HEK293 (cell line): ENCODE data around the gene HK2.

Source experiments
- CTCF ChIA-PET: fragments of 350-600 bp; formaldehyde crosslinking; extraction: SDS; loops from one replicate; lab custom pipeline; 2021; ENCODE audit warnings: antibody characterized with exemption; lab: Yijun Ruan, JAX
- POLR2A ChIA-PET: fragments of 300-600 bp; formaldehyde crosslinking; extraction: SDS; loops from one replicate; lab custom pipeline; 2020; ENCODE audit warnings: antibody characterized with exemption, inconsistent platforms; lab: Yijun Ruan, JAX
- H3K27ac ChIP-seq: fragments of 200-500 bp; sonication (Bioruptor generic); 2 replicates; pipeline ENCODE4 v1.5.1; 2014; ENCODE audit warnings: low read depth, low read length, control low read depth, inconsistent platforms; ENCODE audit errors: extremely low read depth
- H3K36me3 ChIP-seq, 2 experiments: fragments of 200-500 bp in 1 of 2; sonication (Bioruptor generic) in 1 of 2; 1 replicate in 1 of 2; 2 replicates in 1 of 2; pipeline ENCODE4 v1.5.1; 2014 to 2017; ENCODE audit warnings: inconsistent platforms in 2 of 2, low read length in 2 of 2; ENCODE audit not compliant: control insufficient read depth in 2 of 2, insufficient read depth in 1 of 2
- H3K4me1 ChIP-seq: fragments of 200-500 bp; sonication (Bioruptor generic); 2 replicates; pipeline ENCODE4 v1.5.1; 2014; ENCODE audit warnings: mild to moderate bottlenecking, low read length, inconsistent platforms; ENCODE audit not compliant: control insufficient read depth, insufficient read depth
- H3K4me3 ChIP-seq: 2 replicates; pipeline ENCODE4 v1.5.1; 2011; ENCODE audit warnings: low read depth, mild to moderate bottlenecking, control low read depth, low read length, moderate library complexity
- H3K9me3 ChIP-seq: fragments of 200-500 bp; sonication (Bioruptor generic); 2 replicates; pipeline ENCODE4 v1.5.1; 2014; ENCODE audit warnings: low read depth, low read length, inconsistent platforms; ENCODE audit not compliant: control insufficient read depth, insufficient read depth
- KLF17 ChIP-seq: fragments of 450-650 bp; formaldehyde crosslinking; IDR thresholded peaks from 2 replicates; pipeline ENCODE4 v1.5.1; 2016; ENCODE audit warnings: missing biosample characterization, missing genetic modification characterization
- KLF7 ChIP-seq: fragments of 450-650 bp; formaldehyde crosslinking; IDR thresholded peaks from 2 replicates; pipeline ENCODE4 v1.5.1; 2016; ENCODE audit warnings: missing biosample characterization, missing genetic modification characterization, borderline replicate concordance
- MYNN ChIP-seq: fragments of 450-650 bp; formaldehyde crosslinking; IDR thresholded peaks from 2 replicates; pipeline ENCODE4 v1.5.1; 2016; ENCODE audit warnings: missing biosample characterization, missing genetic modification characterization, borderline replicate concordance
- OSR2 ChIP-seq: fragments of 450-650 bp; formaldehyde crosslinking; IDR thresholded peaks from 2 replicates; pipeline ENCODE4 v1.5.1; 2016; ENCODE audit warnings: missing biosample characterization, missing genetic modification characterization
- PRDM4 ChIP-seq: fragments of 450-650 bp; formaldehyde crosslinking; IDR thresholded peaks from 2 replicates; pipeline ENCODE4 v1.5.1; 2017; ENCODE audit warnings: missing biosample characterization, missing genetic modification characterization
- RBAK ChIP-seq: fragments of 450-650 bp; formaldehyde crosslinking; IDR thresholded peaks from 2 replicates; pipeline ENCODE4 v1.5.1; 2016; ENCODE audit warnings: missing biosample characterization, missing genetic modification characterization
- WT1 ChIP-seq: fragments of 450-650 bp; formaldehyde crosslinking; IDR thresholded peaks from 2 replicates; pipeline ENCODE4 v1.5.1; 2016; ENCODE audit warnings: missing biosample characterization, missing genetic modification characterization
- ZNF121 ChIP-seq: fragments of 450-650 bp; formaldehyde crosslinking; IDR thresholded peaks from 2 replicates; pipeline ENCODE4 v1.5.1; 2016; ENCODE audit warnings: missing biosample characterization, missing genetic modification characterization
- ZNF132 ChIP-seq: fragments of 450-650 bp; formaldehyde crosslinking; IDR thresholded peaks from 2 replicates; pipeline ENCODE4 v1.5.1; 2017; ENCODE audit warnings: missing biosample characterization, missing genetic modification characterization, borderline replicate concordance
- ZNF133 ChIP-seq: fragments of 450-650 bp; formaldehyde crosslinking; IDR thresholded peaks from 2 replicates; pipeline ENCODE4 v1.5.1; 2016; ENCODE audit warnings: missing biosample characterization, missing genetic modification characterization
- ZNF140 ChIP-seq: fragments of 450-650 bp; formaldehyde crosslinking; IDR thresholded peaks from 2 replicates; pipeline ENCODE4 v1.5.1; 2016; ENCODE audit warnings: missing biosample characterization, missing genetic modification characterization
- ZNF18 ChIP-seq: fragments of 450-650 bp; formaldehyde crosslinking; IDR thresholded peaks from 2 replicates; pipeline ENCODE4 v1.5.1; 2016; ENCODE audit warnings: missing biosample characterization, missing genetic modification characterization
- ZNF223 ChIP-seq: fragments of 450-650 bp; formaldehyde crosslinking; IDR thresholded peaks from 2 replicates; pipeline ENCODE4 v1.5.1; 2016; ENCODE audit warnings: missing biosample characterization, missing genetic modification characterization
- ZNF248 ChIP-seq: fragments of 450-650 bp; formaldehyde crosslinking; IDR thresholded peaks from 2 replicates; pipeline ENCODE4 v1.5.1; 2017; ENCODE audit warnings: missing biosample characterization, missing genetic modification characterization
- ZNF335 ChIP-seq: fragments of 450-650 bp; formaldehyde crosslinking; conservative IDR thresholded peaks from 2 replicates; pipeline ENCODE4 v1.5.1; 2016; ENCODE audit warnings: missing biosample characterization, missing genetic modification characterization
- ZNF426 ChIP-seq: fragments of 450-650 bp; formaldehyde crosslinking; IDR thresholded peaks from 2 replicates; pipeline ENCODE4 v1.5.1; 2017; ENCODE audit warnings: missing biosample characterization, missing genetic modification characterization, mild to moderate bottlenecking, inconsistent platforms, moderate library complexity
- ZNF514 ChIP-seq: fragments of 450-650 bp; formaldehyde crosslinking; IDR thresholded peaks from 2 replicates; pipeline ENCODE4 v1.5.1; 2016; ENCODE audit warnings: missing biosample characterization, missing genetic modification characterization
- ZNF544 ChIP-seq: fragments of 450-650 bp; formaldehyde crosslinking; IDR thresholded peaks from 2 replicates; pipeline ENCODE4 v1.5.0; 2017; ENCODE audit warnings: missing biosample characterization, missing genetic modification characterization
- ZNF549 ChIP-seq: fragments of 450-650 bp; IDR thresholded peaks from 2 replicates; pipeline ENCODE4 v1.5.1; 2018; ENCODE audit warnings: missing biosample characterization, missing genetic modification characterization, mild to moderate bottlenecking, inconsistent platforms, moderate library complexity
- ZNF580 ChIP-seq: fragments of 450-650 bp; formaldehyde crosslinking; IDR thresholded peaks from 2 replicates; pipeline ENCODE4 v1.5.1; 2016; ENCODE audit warnings: missing biosample characterization, missing genetic modification characterization
- ZNF600 ChIP-seq: fragments of 450-650 bp; formaldehyde crosslinking; IDR thresholded peaks from 2 replicates; pipeline ENCODE4 v1.5.1; 2016; ENCODE audit warnings: missing biosample characterization, missing genetic modification characterization
- ZNF623 ChIP-seq: fragments of 450-650 bp; formaldehyde crosslinking; IDR thresholded peaks from 2 replicates; pipeline ENCODE4 v1.5.1; 2016; ENCODE audit warnings: missing biosample characterization, missing genetic modification characterization
- ZNF707 ChIP-seq: fragments of 450-650 bp; formaldehyde crosslinking; IDR thresholded peaks from 2 replicates; pipeline ENCODE4 v1.5.1; 2016; ENCODE audit warnings: missing biosample characterization, missing genetic modification characterization
- ZSCAN23 ChIP-seq: fragments of 450-650 bp; formaldehyde crosslinking; IDR thresholded peaks from 2 replicates; pipeline ENCODE4 v1.5.1; 2016; ENCODE audit warnings: missing biosample characterization, missing genetic modification characterization

HK2 gene

GRCh38 chr2:74889159-74889558 lies 55.2 kb downstream of the HK2 start:
- Histone ChIP-seq H3K9me3 (no peaks in the 10 kb centered on the region), H3K4me1 (no peaks in the 10 kb centered on the region), H3K27ac (no peak overlapping the region), H3K4me3 (no peak overlapping the region)
- TF ChIP-seq PRDM4 (tag by site-specific recombination), result no peak
- no peak for TF ChIP-seq ZNF514 (tag by site-specific recombination)
- TF ChIP-seq ZNF707 (tag by site-specific recombination), result no peak
- TF ChIP-seq ZNF426, result no peak
- TF ChIP-seq MYNN (tag by site-specific recombination), result no peak
- no peak for TF ChIP-seq ZNF623 (tag by site-specific recombination)
- no peak for TF ChIP-seq ZNF580
- no peak for TF ChIP-seq ZNF549 (tag by site-specific recombination)
- no peak for TF ChIP-seq ZNF132 (tag by site-specific recombination)
- TF ChIP-seq OSR2 (tag by site-specific recombination), result no peak
- TF ChIP-seq ZNF248 (tag by site-specific recombination), result no peak
- no peak for TF ChIP-seq ZNF600
- TF ChIP-seq ZNF544 (tag by site-specific recombination), result no peak
- no peak for TF ChIP-seq KLF7 (tag by site-specific recombination)
- TF ChIP-seq ZNF140, result no peak
- TF ChIP-seq ZNF223, result no peak
- TF ChIP-seq KLF17 (tag by site-specific recombination), result no peak
- TF ChIP-seq ZNF133 (tag by site-specific recombination), result no peak
- TF ChIP-seq ZNF121 (tag by site-specific recombination), result no peak
- TF ChIP-seq RBAK (tag by site-specific recombination), result no peak
- TF ChIP-seq, all 188 proteins: peak for 0
- POLR2A ChIA-PET, result no interaction called here
- CTCF ChIA-PET, result interaction anchor here (1.2 to 1.9 kb wide), 2 partner anchors 12 to 173 kb away, joined by 5 to 7 read pairs; no protein-coding TSS in a partner anchor
- peaks cover 0 to 62% of the 10 kb centered on the region in 2 experiments for H3K36me3 ChIP-seq

- ChIA-PET CTCF (interaction anchor here (0.7 kb wide), 1 partner anchor 10 kb away, joined by 3 read pairs; no protein-coding TSS in a partner anchor), POLR2A (no interaction called here)
- Histone ChIP-seq H3K36me3 (peaks cover 0 to 47% of the 10 kb centered on the region in 2 experiments), H3K4me3 (no peak overlapping the region), H3K4me1 (no peaks in the 10 kb centered on the region), H3K27ac (no peak overlapping the region), H3K9me3 (no peaks in the 10 kb centered on the region)
- TF ChIP-seq ZSCAN23 (tag by site-specific recombination) (no peak), ZNF133 (tag by site-specific recombination) (no peak), ZNF549 (tag by site-specific recombination) (no peak), ZNF18 (tag by site-specific recombination) (no peak), WT1 (no peak), ZNF335 (tag by site-specific recombination) (no peak)
Observed at GRCh38 chr2:74890711-74891110, 56.8 kb downstream of the HK2 start.
